HG03571 (cell line): ENCODE measurements around the gene DDX5.
"Not testable (repeated sequence)": the region's sequence is repeated elsewhere in the genome, so short reads cannot be mapped to it uniquely, and the experiment has no call there.

Experiments
- ATAC-seq: cut with Tn5 transposase; IDR thresholded peaks from one replicate; pipeline ENCODE4 v1.9.1; 2021; ENCODE audit not compliant: unreplicated experiment

Gene DDX5

DNA sequence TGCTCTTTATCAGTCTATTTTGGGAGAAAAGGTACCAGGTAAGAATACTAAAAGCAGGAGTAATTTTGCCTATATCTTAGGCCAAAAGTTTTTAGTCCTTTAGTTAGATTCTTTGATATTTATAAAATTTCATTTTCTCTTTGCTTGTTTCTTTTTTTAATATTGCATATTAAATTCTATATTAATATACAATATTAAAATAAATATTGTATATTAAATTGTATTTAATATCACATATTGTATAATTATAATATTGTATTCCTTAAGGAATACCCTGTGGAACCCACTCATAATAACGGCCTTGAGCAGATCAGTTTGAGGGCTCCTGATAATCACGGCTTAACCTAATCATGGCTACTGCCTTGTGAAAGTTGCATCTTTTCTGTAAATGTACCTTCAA lies 2.6 kb upstream of the DDX5 start:
- ATAC-seq = no peak

DNA sequence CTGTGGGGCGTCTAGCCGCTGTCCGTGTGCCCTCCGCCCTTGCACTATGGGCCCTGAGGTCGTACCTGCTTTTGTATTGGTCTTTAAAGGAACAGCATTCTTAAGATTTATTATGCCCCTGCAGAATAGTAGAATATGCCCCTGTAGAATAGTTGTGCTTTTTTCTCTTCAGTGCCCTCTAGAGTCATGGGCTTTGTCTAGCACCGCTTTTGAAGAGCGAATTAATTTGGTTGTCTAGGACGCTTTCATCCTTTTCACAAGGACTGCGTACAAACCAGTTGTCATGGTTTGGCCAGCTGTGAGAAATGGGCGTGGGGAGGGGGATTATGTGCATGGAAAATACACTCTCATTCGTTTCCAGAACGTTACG lies 1.3 kb upstream of the DDX5 start:
- peak; percentile 17 for ATAC-seq

- peak; percentile 48 for ATAC-seq
These were observed 705 bp upstream of the DDX5 start, which contains the start of gene CEP95 for GRCh38 chr17:64506576-64507412. CEP95 (plus strand) TSS chr17:64506977; CDS start chr17:64507098, 121 bp downstream.

DNA sequence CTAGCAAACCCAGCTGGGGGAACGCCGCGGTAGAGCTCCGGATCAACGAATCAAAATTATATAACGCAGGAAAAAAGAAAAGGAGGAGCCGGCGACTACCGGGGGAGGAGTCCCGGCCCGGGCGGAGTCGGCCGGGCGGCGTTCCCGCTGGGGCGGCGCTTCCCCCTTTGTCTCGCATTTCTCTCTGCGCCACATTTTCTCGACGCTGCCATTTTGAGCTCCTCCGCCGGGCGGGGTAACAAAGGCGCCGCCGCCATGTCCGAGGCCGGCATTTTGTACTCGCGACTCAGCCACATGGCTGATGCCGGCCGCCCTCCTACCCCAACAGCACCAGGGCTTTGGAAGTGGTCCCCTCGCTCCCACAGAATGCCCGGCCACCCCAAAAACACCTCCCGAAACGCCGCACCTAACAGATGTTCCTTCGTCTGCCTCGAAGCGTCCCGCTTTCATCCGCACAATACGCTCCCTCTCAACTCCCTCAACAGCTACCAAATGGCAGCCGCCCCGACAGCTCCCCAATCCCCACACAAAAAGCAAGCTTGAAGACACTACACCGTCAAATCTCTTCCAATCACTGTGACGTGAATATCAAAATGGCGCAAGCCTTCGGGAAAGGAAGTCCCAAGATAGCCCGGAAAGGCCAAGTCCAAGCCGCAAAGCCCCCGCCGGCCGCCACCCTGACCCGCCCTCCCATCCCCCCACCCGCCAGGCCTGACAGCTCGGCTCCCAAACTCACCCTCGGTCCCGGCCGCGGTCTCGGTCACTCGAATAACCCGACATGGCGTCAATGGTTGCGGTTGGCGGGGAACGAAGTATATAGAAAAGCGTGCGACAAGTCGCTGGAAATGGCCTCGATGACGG lies 519 bp downstream of the DDX5 start:
- ATAC-seq = no peak

GRCh38 chr17:64504769-64505339 lies 1.2 kb downstream of the DDX5 start:
- no peak for ATAC-seq

GRCh38 chr17:64503821-64504768 lies 2.0 kb downstream of the DDX5 start:
- ATAC-seq = no peak

GRCh38 chr17:64503341-64503740 lies 2.7 kb downstream of the DDX5 start:
- no peak for ATAC-seq

DNA sequence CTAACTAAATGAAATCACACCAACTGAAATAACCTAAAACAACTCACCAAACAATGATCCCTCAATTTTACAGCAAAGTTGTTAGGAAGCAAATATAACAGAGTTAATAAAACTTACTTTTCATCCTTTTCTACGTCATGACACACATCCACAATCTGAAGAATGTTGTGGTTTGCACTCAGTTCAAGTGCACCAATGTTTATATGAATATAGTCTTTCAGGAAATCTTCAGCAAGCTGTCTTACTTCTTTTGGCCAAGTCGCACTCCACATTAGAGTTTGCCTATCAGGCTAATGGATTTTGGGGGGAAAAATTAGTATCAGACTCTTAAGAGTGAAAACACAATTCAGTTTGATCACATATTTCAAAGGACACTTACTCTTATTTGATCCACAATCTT lies 3.3 kb downstream of the DDX5 start:
- no peak for ATAC-seq

GRCh38 chr17:64502021-64502420 lies 4.1 kb downstream of the DDX5 start:
- no peak for ATAC-seq

GRCh38 chr17:64500862-64501765 lies 5.0 kb downstream of the DDX5 start:
- ATAC-seq = no peak

DNA sequence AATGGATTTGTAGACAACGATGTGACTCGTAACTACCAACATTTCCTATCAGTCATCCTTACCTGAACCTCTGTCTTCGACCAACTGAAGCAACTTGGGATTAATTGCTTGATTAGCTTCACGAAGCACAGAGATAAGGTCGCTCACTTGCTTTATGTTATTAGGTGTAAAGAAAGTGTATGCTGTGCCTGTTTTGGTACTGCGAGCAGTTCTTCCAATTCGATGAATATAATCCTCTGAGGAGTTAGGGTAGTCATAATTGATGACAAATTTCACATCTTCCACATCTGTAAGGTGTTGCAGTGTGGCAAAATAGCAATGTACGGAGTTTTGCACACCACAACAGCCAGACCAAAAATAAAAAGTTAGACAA lies 5.6 kb downstream of the DDX5 start:
- ATAC-seq = no peak

DNA sequence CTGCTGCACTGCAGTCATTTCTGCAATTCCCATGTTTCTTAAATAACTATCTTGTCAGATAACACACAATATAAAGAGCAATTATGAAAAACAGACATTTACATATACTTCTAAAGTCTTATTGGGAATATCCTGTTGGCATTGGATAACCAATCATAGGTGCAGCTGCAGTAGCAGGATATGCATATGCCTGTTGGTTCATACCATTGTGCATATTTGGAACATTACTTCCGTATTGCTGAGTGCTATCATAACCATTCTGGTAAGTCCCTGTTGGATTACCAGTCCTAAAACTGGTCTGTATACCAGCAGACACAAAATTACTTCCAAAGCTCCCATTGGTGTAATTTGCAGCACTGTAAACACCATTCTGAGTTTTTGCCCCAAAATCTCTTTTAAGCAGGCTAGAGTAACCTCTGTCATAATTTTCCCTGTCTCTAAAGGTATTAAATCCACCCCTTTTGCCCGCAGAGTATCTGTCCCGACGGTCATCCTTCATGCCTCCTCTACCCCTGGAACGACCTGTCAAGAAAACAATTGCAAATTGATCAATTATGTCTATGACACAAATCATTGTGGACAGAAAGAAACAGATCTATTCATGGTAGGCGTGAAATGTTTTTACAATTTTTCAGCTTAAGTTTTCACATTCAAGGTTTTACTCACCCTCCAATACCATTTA lies 6.1 kb downstream of the DDX5 start:
- ATAC-seq = no peak

- ATAC-seq = no peak
These were observed 7.5 kb downstream of the DDX5 start for GRCh38 chr17:64498308-64499203.

- ATAC-seq = no peak
These were observed 8.5 kb downstream of the DDX5 start for GRCh38 chr17:64497565-64498035.

- peak; percentile 77 for ATAC-seq
These were observed 9.1 kb downstream of the DDX5 start, which contains the start of gene POLG2 for GRCh38 chr17:64496786-64497564. POLG2 (minus strand) TSS chr17:64497054; CDS start chr17:64496968, 86 bp downstream.

- no peak for ATAC-seq
These were observed 9.7 kb downstream of the DDX5 start for GRCh38 chr17:64496348-64496785.

DNA sequence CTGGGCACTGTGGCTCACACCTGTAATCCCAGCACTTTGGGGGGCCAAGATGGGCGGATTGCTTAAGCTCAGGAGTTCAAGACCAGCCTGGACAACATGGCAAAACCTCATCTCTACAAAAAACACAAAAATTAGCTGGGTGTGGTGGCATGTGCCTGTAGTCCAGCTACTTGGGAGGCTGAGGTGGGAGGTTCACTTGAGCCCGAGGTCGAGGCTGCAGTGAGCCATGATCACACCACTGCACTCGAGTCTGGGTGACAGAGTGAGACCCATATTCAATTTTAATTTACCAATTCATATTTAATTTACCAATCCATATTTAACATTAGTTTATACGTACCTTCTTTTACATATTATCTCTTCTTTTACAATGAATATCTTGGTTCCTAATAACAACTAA lies 10.8 kb downstream of the DDX5 start:
- ATAC-seq = not testable (repeated sequence)
